ENCODE results near the gene MT1X.
A peak's percentile ranks its signal among the peaks of the same experiment; 100 is the strongest.
"Not testable (repeated sequence)": the region's sequence is repeated elsewhere in the genome, so short reads cannot be mapped to it uniquely, and the experiment has no call there.

Gene MT1X

GRCh38 chr16:56710181-56710737 lies 28.0 kb downstream of the MT1X start:
- no peak for DNase-seq (ENCODE audit: low read depth in 2 of 2)

- DNase-seq (ENCODE audit: low read depth in 2 of 2) = no peak
Measured at GRCh38 chr16:56711862-56712261, 29.6 kb downstream of the MT1X start.

DNA sequence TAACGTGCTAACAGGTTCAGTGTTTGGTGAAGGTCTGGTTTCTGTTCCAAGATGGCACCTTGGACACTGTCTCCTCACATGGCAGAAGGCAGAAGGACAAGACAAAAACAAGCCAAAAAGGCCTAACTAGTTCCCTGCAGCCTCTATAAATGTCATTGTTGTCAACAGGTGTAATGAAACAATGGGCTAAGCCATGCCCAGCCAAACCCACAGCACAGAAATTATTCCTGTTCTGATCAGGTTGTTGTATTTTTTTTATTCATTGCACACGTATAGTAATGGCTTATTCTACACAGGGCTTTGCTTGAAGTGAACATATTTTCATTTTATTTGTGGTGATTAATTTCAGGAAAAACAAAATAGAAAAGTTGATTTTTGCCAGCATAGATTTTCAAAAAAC lies 31.5 kb downstream of the MT1X start:
- no peak for DNase-seq (ENCODE audit: low read depth in 2 of 2)

DNA sequence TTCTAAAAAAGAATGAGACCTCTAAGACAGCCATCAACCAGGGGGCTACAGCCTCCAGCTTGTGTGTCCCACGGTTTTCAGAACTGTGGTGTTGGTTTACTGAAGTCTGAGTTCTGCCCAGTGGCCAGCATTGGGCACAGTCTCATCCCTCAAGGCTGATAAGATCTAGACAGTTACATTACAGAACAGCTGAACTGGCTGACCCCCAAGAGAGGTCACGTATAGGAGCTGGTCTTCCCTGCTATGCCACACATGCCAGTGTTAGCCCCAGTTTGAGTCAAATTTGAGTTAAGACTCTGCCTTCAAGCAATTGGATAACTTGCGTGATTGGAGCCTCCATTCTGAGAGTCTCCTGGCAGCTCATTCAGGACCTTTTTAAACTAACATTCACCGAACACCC lies 32.9 kb downstream of the MT1X start:
- DNase-seq (ENCODE audit: low read depth in 2 of 2) = no peak

DNA sequence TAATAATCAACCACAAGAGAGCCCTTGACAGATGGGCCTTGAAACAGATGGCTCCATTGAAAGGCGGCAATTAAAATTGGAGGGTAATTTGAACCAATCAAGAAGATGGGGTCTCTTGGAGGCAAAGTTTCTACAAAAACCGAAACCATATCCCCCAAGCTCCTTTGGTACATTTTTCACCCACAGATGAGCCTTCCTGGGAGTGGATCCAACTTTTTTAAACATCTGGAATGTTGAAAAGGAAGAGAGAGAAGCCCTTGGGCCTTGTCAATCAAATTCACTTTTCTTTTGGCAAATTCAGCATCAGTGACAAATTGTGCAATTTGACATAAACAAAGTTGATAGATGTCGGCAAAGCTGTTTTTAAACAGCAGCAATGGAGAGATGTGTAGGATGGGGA lies 34.5 kb downstream of the MT1X start:
- no peak for DNase-seq (ENCODE audit: low read depth in 2 of 2)

- DNase-seq (ENCODE audit: low read depth in 2 of 2) = not testable (repeated sequence)
Measured at GRCh38 chr16:56717532-56717931, 35.3 kb downstream of the MT1X start.

- DNase-seq (ENCODE audit: low read depth in 2 of 2) = no peak
Measured at GRCh38 chr16:56722200-56722842, 40.1 kb downstream of the MT1X start.

- no peak for DNase-seq (ENCODE audit: low read depth in 2 of 2)
Measured at GRCh38 chr16:56724191-56724590, 41.9 kb downstream of the MT1X start.

DNA sequence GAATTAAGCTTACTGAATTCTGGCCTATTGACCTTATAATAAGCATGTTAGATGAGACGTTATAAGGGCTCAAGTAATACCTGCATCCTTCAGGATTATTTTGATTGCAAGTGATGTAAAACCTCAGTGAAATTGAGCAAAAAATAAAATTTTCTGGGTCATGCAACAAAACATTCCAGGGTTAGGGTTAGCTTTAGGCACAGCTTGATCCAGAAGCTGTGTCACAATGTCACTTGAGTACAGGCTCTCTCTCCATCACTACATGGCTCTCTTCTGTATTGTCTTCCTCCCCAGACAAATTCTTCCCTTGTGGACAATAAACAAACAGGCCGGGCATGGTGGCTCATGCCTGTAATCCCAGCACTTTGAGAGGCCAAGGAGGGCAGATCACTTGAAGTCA lies 44.0 kb downstream of the MT1X start:
- DNase-seq (ENCODE audit: low read depth in 2 of 2) = no peak

DNA sequence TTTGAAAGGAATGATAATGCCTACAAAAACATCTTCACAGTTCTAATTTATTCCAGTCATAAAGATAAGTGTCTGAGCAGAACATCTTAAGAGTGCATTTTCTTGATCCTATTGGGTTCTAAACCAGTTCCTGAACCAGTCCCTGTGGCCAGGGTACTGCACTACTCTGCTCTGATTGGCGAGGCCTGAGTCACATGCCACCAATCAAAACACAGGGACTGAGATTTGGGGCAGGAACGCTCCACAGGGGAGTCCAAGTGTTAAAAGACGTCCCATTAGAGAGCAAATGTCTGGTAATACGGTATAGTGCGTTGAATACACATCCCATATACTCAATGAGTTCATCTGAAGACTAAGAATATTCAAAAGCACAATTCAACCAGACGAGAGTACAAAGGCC lies 44.7 kb downstream of the MT1X start:
- DNase-seq (ENCODE audit: low read depth in 2 of 2) = no peak

DNA sequence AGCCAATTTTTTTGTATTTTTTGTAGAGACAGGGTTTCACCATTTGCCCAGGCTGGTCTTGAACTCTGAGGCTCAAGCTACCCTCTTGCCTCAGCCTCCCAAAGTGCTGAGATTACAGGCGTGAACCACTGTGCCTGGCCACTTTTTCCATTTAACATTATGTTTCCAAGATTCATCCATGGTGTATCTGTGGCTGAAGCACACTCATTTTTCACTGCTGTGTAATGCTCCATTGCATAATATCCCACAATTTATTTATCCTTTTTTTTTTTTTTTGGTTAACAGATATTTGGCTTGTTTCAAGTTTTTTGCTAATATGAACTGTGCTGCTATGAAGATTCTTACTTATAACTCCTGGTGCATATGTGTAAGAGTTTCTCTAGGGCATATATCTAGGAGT lies 45.8 kb downstream of the MT1X start:
- DNase-seq (ENCODE audit: low read depth in 2 of 2) = no peak

- DNase-seq (ENCODE audit: low read depth in 2 of 2) = no peak
Measured at GRCh38 chr16:56728980-56729734, 46.9 kb downstream of the MT1X start.

GRCh38 chr16:56729735-56730662 lies 47.7 kb downstream of the MT1X start, which contains the start of gene NUP93:
Gene NUP93, plus strand, starts transcription at chr16:56730129. Its CDS starts 18,119 bp downstream, at chr16:56748248.
- peak; percentile 82 to 85 for DNase-seq (ENCODE audit: low read depth in 2 of 2)

DNA sequence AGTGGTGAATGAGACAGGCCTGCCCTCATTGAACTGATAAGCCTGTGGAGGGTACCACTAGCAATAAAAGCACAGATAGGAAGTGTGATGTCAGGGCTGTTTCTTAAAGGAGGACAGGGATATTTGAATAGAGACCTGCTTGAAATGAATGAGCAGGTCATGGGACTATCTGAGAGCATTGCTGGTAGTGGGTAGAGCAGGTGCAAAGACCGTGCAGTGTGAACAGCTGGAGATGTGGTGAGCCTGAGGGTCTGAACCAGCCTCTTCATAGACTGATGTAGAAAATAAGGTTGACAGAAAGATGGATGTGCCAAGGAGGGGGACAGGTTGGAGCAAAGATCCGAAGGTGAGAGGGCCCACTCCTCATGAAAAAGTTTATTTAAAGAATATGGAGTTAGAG lies 50.1 kb downstream of the MT1X start:
- DNase-seq (ENCODE audit: low read depth in 2 of 2) = no peak

GRCh38 chr16:56732832-56733231 lies 50.6 kb downstream of the MT1X start:
- DNase-seq (ENCODE audit: low read depth in 2 of 2) = peak in 1 of 2 donors; percentile 15

Data from stimulated activated CD4-positive, alpha-beta T cell treated with anti-CD3 and anti-CD28 coated beads, Interleukin-15, amount 100 ng/mL, for 48 hours (primary cell).